Osteoblast (primary cell): ENCODE measurements around the gene HDAC9. TPM values are rescaled to one million over a fixed set of nuclear protein-coding genes. Genes with fewer than 3 reads are reported as not detected.

Experiments
- DNase-seq: peaks from one replicate; pipeline ENCODE4 v3.0.0; 2011; ENCODE audit warnings: low spot score, mixed read lengths; ENCODE audit not compliant: insufficient read length; ENCODE audit errors: missing footprints
- H2AFZ ChIP-seq: 2 replicates; pipeline ENCODE4 v1.6.0; 2011; ENCODE audit warnings: mild to moderate bottlenecking, low read length
- H3K27ac ChIP-seq: 2 replicates; pipeline ENCODE4 v1.5.1; 2011; ENCODE audit warnings: mild to moderate bottlenecking, low read depth, low read length, moderate library complexity
- H3K27me3 ChIP-seq: 2 replicates; pipeline ENCODE4 v1.6.0; 2012; ENCODE audit warnings: mild to moderate bottlenecking, control low read depth, inconsistent platforms, low read length, moderate library complexity; ENCODE audit not compliant: insufficient read depth
- H3K36me3 ChIP-seq: 2 replicates; pipeline ENCODE4 v1.5.1; 2011; ENCODE audit warnings: mild to moderate bottlenecking, low read length, control low read depth, moderate library complexity; ENCODE audit not compliant: insufficient read depth
- H3K4me1 ChIP-seq: 2 replicates; pipeline ENCODE4 v1.5.1; 2011; ENCODE audit warnings: mild to moderate bottlenecking, low read length, control low read depth, moderate library complexity; ENCODE audit not compliant: insufficient read depth
- H3K4me2 ChIP-seq: 2 replicates; pipeline ENCODE4 v1.6.0; 2011; ENCODE audit warnings: mild to moderate bottlenecking, low read length; ENCODE audit not compliant: insufficient read depth
- H3K4me3 ChIP-seq: fragments of 200-600 bp; sonication (generic); 3 replicates; pipeline ENCODE4 v1.5.1; 2012; ENCODE audit warnings: mild to moderate bottlenecking, low read length, inconsistent platforms; ENCODE audit not compliant: insufficient read depth
- H3K79me2 ChIP-seq: 2 replicates; pipeline ENCODE4 v1.6.0; 2012; ENCODE audit warnings: mild to moderate bottlenecking, low read length, control low read depth, inconsistent platforms; ENCODE audit not compliant: insufficient read depth
- H3K9me3 ChIP-seq: 2 replicates; pipeline ENCODE4 v1.5.1; 2011; ENCODE audit warnings: low read depth, low read length, control low read depth
- H4K20me1 ChIP-seq: 2 replicates; pipeline ENCODE4 v1.6.0; 2012; ENCODE audit warnings: mild to moderate bottlenecking, low read length, control low read depth; ENCODE audit not compliant: insufficient read depth
- total RNA-seq: library from RNA; depleted of rRNA; stranded (reverse); fragments of >200 nt; gene quantifications from 2 replicates; pipeline ENCODE4 v1.2.3, GENCODE V29; 2012
- TF ChIP-seq, protein P1 (sequence below): IDR thresholded peaks from 2 replicates; pipeline ENCODE4 v1.5.1; 2011; ENCODE audit warnings: mild to moderate bottlenecking, low read depth, low read length, moderate library complexity; ENCODE audit errors: extremely low read depth

The HDAC9 gene
- total RNA-seq, 1 donor: 21.7 TPM

DNA sequence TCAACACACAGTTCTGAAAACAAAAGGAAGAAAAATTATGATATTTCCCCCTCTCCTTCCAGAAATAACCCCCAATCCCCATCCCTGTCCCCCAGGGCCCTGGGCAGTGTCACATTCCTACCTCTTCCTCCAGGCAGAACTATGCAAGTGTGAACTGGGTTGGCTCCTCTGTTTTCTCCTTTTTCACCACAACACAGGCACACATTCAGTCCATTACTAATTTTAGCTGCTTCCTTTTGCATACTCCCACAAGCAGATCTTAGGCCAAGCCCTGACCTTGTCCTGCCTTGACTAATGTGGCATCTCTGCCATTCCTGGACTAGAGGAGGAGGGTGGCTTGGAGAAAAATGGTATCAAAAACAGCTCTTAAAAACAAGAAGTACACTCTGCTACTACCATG is 208.1 kb downstream of the HDAC9 start:
- Histone ChIP-seq H3K27me3 (no peaks in the 10 kb centered on the region), H3K4me1 (no peaks in the 10 kb centered on the region), H3K27ac (no peak overlapping the region), H4K20me1 (no peaks in the 10 kb centered on the region), H3K9me3 (no peaks in the 10 kb centered on the region), H3K36me3 (no peaks in the 10 kb centered on the region), H3K79me2 (no peaks in the 10 kb centered on the region), H2AFZ (no peak overlapping the region), H3K4me3 (no peak overlapping the region), H3K4me2 (no peak overlapping the region)
- TF ChIP-seq, protein P1, sequence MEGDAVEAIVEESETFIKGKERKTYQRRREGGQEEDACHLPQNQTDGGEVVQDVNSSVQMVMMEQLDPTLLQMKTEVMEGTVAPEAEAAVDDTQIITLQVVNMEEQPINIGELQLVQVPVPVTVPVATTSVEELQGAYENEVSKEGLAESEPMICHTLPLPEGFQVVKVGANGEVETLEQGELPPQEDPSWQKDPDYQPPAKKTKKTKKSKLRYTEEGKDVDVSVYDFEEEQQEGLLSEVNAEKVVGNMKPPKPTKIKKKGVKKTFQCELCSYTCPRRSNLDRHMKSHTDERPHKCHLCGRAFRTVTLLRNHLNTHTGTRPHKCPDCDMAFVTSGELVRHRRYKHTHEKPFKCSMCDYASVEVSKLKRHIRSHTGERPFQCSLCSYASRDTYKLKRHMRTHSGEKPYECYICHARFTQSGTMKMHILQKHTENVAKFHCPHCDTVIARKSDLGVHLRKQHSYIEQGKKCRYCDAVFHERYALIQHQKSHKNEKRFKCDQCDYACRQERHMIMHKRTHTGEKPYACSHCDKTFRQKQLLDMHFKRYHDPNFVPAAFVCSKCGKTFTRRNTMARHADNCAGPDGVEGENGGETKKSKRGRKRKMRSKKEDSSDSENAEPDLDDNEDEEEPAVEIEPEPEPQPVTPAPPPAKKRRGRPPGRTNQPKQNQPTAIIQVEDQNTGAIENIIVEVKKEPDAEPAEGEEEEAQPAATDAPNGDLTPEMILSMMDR: no peak
- DNase-seq: peak; percentile 29

DNA sequence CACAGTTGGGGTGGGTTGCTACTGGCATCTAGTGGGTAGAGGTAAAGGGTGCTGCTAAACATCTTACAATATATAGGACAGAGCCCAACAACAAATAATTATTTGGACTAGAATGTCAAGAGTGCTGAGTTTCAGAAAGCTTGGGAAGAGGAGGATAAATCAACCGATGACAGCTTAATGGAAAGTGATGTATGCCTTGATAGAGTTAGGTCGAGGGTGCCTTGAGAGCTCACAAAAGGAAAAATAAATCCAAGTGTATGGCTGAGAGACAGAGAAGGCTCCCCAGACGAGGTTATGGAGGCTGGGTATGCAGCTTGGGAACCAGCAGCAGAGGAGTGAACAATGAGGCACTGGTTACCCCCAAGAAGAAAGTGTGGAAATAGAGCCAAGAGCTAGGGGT is 211.1 kb downstream of the HDAC9 start:
- no peaks in the 10 kb centered on the region for H3K27me3 ChIP-seq

DNA sequence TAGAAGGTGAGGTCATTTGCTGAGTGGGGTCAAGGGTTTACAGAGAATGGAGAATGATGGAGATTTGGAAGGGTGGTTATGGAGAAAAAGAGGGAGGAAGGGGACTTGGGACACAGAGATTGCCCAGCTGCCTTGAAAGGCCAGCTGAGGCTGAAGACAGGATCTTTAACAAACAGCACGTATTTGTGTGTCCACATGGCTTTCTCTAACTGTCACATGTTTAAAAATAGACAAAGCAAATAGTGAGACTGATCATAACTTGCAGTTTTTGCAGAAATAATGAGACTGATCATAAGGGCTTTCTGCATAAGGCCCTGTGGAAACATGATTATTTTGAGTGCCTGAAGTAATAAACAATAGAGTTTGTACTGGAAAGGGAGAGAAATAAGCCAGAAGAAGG is 212.7 kb downstream of the HDAC9 start:
- H4K20me1 ChIP-seq: no peaks in the 10 kb centered on the region
- TF ChIP-seq, protein P1: no peak
- no peak overlapping the region for H3K4me2 ChIP-seq
- peak; percentile 29 for DNase-seq
- no peaks in the 10 kb centered on the region for H3K9me3 ChIP-seq
- H2AFZ ChIP-seq: no peak overlapping the region
- H3K27me3 ChIP-seq: no peaks in the 10 kb centered on the region
- H3K27ac ChIP-seq: no peak overlapping the region
- no peaks in the 10 kb centered on the region for H3K4me1 ChIP-seq
- H3K4me3 ChIP-seq: no peak overlapping the region
- no peaks in the 10 kb centered on the region for H3K36me3 ChIP-seq
- no peaks in the 10 kb centered on the region for H3K79me2 ChIP-seq

More for the DNA sequence above, 211.1 kb downstream of the HDAC9 start:
- H3K27ac ChIP-seq: no peak overlapping the region
- no peak overlapping the region for H2AFZ ChIP-seq
- H3K4me3 ChIP-seq: no peak overlapping the region
- no peaks in the 10 kb centered on the region for H3K4me1 ChIP-seq
- no peaks in the 10 kb centered on the region for H3K79me2 ChIP-seq
- H3K9me3 ChIP-seq: no peaks in the 10 kb centered on the region
- no peak overlapping the region for H3K4me2 ChIP-seq
- DNase-seq: no peak
- no peaks in the 10 kb centered on the region for H4K20me1 ChIP-seq
- H3K36me3 ChIP-seq: no peaks in the 10 kb centered on the region
- TF ChIP-seq, protein P1: no peak

DNA sequence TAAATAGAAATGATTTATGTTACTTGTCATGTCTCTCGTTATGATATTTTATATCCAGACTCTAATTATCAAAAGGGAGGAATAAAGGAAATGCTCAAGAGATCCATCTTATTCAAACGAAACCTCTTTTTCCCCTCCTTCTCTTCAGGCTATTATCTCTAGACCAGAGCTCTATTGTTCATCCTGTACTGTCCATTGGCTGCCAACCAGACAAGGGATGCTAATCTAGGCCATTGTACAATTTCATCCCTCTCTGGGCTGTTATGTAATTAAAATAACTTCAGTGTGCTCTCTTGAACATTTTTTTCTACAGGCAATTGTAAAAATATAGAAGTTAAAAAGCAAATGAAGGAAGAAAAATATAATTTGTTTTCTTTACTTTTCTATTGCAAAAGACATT is 220.4 kb downstream of the HDAC9 start:
- TF ChIP-seq, protein P1: no peak
- H3K4me3 ChIP-seq: no peak overlapping the region
- DNase-seq: no peak
- H3K27ac ChIP-seq: no peak overlapping the region
- no peak overlapping the region for H3K4me2 ChIP-seq
- H3K27me3 ChIP-seq: no peaks in the 10 kb centered on the region
- no peaks in the 10 kb centered on the region for H3K9me3 ChIP-seq
- no peaks in the 10 kb centered on the region for H3K4me1 ChIP-seq
- H2AFZ ChIP-seq: no peak overlapping the region
- no peaks in the 10 kb centered on the region for H3K36me3 ChIP-seq
- H3K79me2 ChIP-seq: no peaks in the 10 kb centered on the region
- no peaks in the 10 kb centered on the region for H4K20me1 ChIP-seq
